ENCODE data around the gene NFATC2.

NFATC2 gene

GRCh38 chr20:51412333-51412871, 130.1 kb downstream of the NFATC2 start:
- no peak for DNase-seq
- TF ChIP-seq CTCF (IDR thresholded peaks at IDR 0.05; ENCODE audit: low read depth, low read length): no peak
- H3K9me3 ChIP-seq (ENCODE audit: severe bottlenecking): peaks cover 6% of the 10 kb centered on the region
- no peak overlapping the region for H3K27ac ChIP-seq
- peaks cover 85% of the 10 kb centered on the region for H3K27me3 ChIP-seq (ENCODE audit: insufficient read depth, low read depth, severe bottlenecking)
- H3K4me3 ChIP-seq (ENCODE audit: low read depth, low read length): no peak overlapping the region
- no peaks in the 10 kb centered on the region for H3K36me3 ChIP-seq

DNA sequence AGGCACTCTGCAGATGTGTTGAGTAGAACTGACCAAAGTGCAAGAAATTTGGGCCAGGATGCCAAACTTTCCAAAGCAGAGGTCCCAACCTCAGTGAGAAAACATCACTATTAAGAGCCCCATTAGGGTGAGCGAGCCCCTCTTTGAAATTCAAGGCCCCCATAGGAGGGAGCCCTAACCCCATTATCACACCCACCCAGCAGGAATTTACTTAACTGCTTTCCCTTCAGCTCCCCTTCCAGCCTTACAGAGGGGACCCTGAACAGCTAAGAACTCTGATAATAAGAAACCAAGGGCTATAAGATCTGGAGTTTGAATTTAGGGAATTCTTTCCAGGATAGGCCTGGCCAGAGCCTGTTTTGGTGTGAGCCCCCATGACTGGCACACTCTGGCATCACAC, 130.6 kb downstream of the NFATC2 start:
- Histone ChIP-seq H3K27me3 (ENCODE audit: insufficient read depth, low read depth, severe bottlenecking) (peaks cover 86% of the 10 kb centered on the region), H3K27ac (no peak overlapping the region), H3K9me3 (ENCODE audit: severe bottlenecking) (peaks cover 6% of the 10 kb centered on the region), H3K4me3 (ENCODE audit: low read depth, low read length) (no peak overlapping the region), H3K36me3 (no peaks in the 10 kb centered on the region)
- TF ChIP-seq CTCF (IDR thresholded peaks at IDR 0.05; ENCODE audit: low read depth, low read length): no peak
- DNase-seq: no peak

- H3K9me3 ChIP-seq (ENCODE audit: severe bottlenecking): peaks cover 6% of the 10 kb centered on the region
- H3K27ac ChIP-seq: no peak overlapping the region
- H3K4me3 ChIP-seq (ENCODE audit: low read depth, low read length): no peak overlapping the region
- TF ChIP-seq CTCF (IDR thresholded peaks at IDR 0.05; ENCODE audit: low read depth, low read length): no peak
- DNase-seq: no peak
- no peaks in the 10 kb centered on the region for H3K36me3 ChIP-seq
- peaks cover 87% of the 10 kb centered on the region for H3K27me3 ChIP-seq (ENCODE audit: insufficient read depth, low read depth, severe bottlenecking)
Observed at GRCh38 chr20:51410586-51411325, 131.8 kb downstream of the NFATC2 start.

DNA sequence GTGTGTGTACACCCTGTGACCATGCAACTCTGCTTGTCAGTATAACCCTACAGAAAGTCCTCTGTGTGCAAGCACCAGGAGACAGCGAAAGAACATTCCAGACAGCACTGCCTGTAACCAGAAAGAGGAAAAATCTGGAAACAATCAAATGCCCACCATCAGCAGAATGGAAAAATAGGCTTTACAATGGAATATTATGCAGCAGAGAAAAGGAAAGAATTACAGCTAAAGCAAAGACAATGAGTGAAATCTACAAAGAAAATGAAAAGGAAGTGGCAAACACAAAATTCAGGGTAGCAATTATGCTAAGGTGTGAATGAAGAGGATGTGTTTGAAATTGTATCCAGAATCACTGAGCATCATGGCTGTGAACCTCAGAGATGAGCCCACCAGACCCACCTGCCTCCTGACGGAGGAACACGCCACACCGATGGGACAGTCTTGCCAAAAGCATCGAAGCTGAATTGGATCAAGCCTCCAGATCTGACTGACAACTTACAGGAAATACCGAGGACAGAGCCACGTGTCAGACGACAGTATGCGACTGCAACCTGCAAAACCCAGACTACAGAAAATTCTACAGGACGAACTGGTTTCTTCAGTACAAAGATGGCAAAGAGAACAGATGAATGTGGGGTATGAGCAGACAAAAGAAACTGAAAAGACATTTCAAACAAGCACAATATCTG, 133.2 kb downstream of the NFATC2 start:
- Histone ChIP-seq H3K27ac (no peak overlapping the region), H3K27me3 (ENCODE audit: insufficient read depth, low read depth, severe bottlenecking) (peaks cover 86% of the 10 kb centered on the region), H3K4me3 (ENCODE audit: low read depth, low read length) (no peak overlapping the region), H3K36me3 (no peaks in the 10 kb centered on the region), H3K9me3 (ENCODE audit: severe bottlenecking) (peaks cover 6% of the 10 kb centered on the region)
- no peak for TF ChIP-seq CTCF (IDR thresholded peaks at IDR 0.05; ENCODE audit: low read depth, low read length)
- no peak for DNase-seq

GRCh38 chr20:51404297-51405060, 138.0 kb downstream of the NFATC2 start:
- DNase-seq: no peak
- H3K27ac ChIP-seq: no peak overlapping the region

More at GRCh38 chr20:51404297-51405060, 138.0 kb downstream of the NFATC2 start:
- Histone ChIP-seq H3K9me3 (ENCODE audit: severe bottlenecking) (peaks cover 6% of the 10 kb centered on the region), H3K27me3 (ENCODE audit: insufficient read depth, low read depth, severe bottlenecking) (peaks cover 91% of the 10 kb centered on the region), H3K36me3 (no peaks in the 10 kb centered on the region), H3K4me3 (ENCODE audit: low read depth, low read length) (no peak overlapping the region)
- TF ChIP-seq CTCF (IDR thresholded peaks at IDR 0.05; ENCODE audit: low read depth, low read length): no peak
